ENCODE results near the gene PLCH1. TPM values are rescaled to one million over a fixed set of nuclear protein-coding genes. Genes with fewer than 3 reads are reported as not detected.

Gene PLCH1
- under 1 TPM; 0.03 to 0.20 TPM for total RNA-seq
- polyA plus RNA-seq (2013, experiment 1 of 2): 0.05 TPM
- 0.03 TPM for polyA plus RNA-seq (2013, experiment 2 of 2)
- total RNA-seq: 0 to 0.56 (median 0.07) reads per million in 172 experiments

- Mint-ChIP-seq H3K27ac (peak within 1 kb of the TSS; percentile 60), H3K4me1 (ENCODE audit: low read depth) (peaks cover 30% of the 10 kb centered on the region), H3K36me3 (ENCODE audit: low read depth) (no peaks in the 10 kb centered on the region), H3K9me3 (no peaks in the 10 kb centered on the region), H3K4me3 (peak within 1 kb of the TSS; percentile 94), H3K27me3 (peaks cover 54% of the 10 kb centered on the region)
- no peak for TF ChIP-seq CTCF (IDR thresholded peaks at IDR 0.05)
- peaks cover 23% of the 10 kb centered on the region for H3K4me1 ChIP-seq (ENCODE audit: insufficient read depth, low read length)
- CTCF ChIA-PET: no interaction called here
- no peaks in the 10 kb centered on the region for H3K9me3 ChIP-seq (ENCODE audit: control insufficient read depth in 1 of 2, insufficient read depth in 1 of 2, low read length in 2 of 2)
- peaks cover 20 to 33% of the 10 kb centered on the region in 2 experiments for H3K27me3 ChIP-seq (ENCODE audit: control insufficient read depth in 1 of 2, insufficient read depth in 2 of 2, low read length in 2 of 2)
- H3K36me3 ChIP-seq (ENCODE audit: insufficient read depth, low read length): no peaks in the 10 kb centered on the region
- DNase-seq (peak in 13 of 14 experiments; percentile 8 to 63 (median 34)), ATAC-seq (ENCODE audit: poor library complexity) (peak; percentile 80)
- POLR2A ChIA-PET: no interaction called here
- peak within 1 kb of the TSS; percentile 72 for H3K4me3 ChIP-seq (ENCODE audit: low read length)
- intact Hi-C loops (cut with DNase I, micrococcal nuclease): loop anchor here in 1 of 2 experiments (5.0 kb wide), 2 partner anchors 113 to 128 kb away; partner anchors contain the start of gene GMPS
- H3K27ac ChIP-seq (ENCODE audit: low read depth in 1 of 2, low read length in 2 of 2): no peak within 1 kb of the TSS
Observed at GRCh38 chr3:155744626-155745324, at the start of gene PLCH1. PLCH1 (minus strand) TSS chr3:155745071; CDS start chr3:155704224, 40,847 bp downstream.

- H3K9me3 Mint-ChIP-seq: peaks cover 9% of the 10 kb centered on the region
- H3K27ac Mint-ChIP-seq: no peak overlapping the region
- H3K4me3 Mint-ChIP-seq: no peak overlapping the region
- H3K4me1 ChIP-seq (ENCODE audit: insufficient read depth, low read length): no peaks in the 10 kb centered on the region
- peaks cover 68% of the 10 kb centered on the region for H3K36me3 Mint-ChIP-seq (ENCODE audit: low read depth)
- peaks cover 15% of the 10 kb centered on the region for H3K36me3 ChIP-seq (ENCODE audit: insufficient read depth, low read length)
- H3K4me1 Mint-ChIP-seq (ENCODE audit: low read depth): peaks cover 17% of the 10 kb centered on the region
- H3K9me3 ChIP-seq (ENCODE audit: control insufficient read depth in 1 of 2, insufficient read depth in 1 of 2, low read length in 2 of 2): no peaks in the 10 kb centered on the region
- H3K27ac ChIP-seq (ENCODE audit: low read depth in 1 of 2, low read length in 2 of 2): no peak overlapping the region
- TF ChIP-seq CTCF (IDR thresholded peaks at IDR 0.05): no peak
- CTCF ChIA-PET: no interaction called here
- H3K27me3 Mint-ChIP-seq: no peaks in the 10 kb centered on the region
- H3K4me3 ChIP-seq (ENCODE audit: low read length): no peak overlapping the region
- no peaks in the 10 kb centered on the region for H3K27me3 ChIP-seq (ENCODE audit: control insufficient read depth in 1 of 2, insufficient read depth in 2 of 2, low read length in 2 of 2)
- DNase-seq: no peak
- ATAC-seq (ENCODE audit: poor library complexity): no peak
- intact Hi-C loops (cut with DNase I, micrococcal nuclease): no loop called here
- POLR2A ChIA-PET: no interaction called here
Observed at GRCh38 chr3:155792532-155792931, 47.7 kb upstream of the PLCH1 start.

GRCh38 chr3:155791190-155791589, 46.3 kb upstream of the PLCH1 start:
- POLR2A ChIA-PET: no interaction called here
- Histone ChIP-seq H3K4me1 (ENCODE audit: insufficient read depth, low read length) (no peaks in the 10 kb centered on the region), H3K9me3 (ENCODE audit: control insufficient read depth in 1 of 2, insufficient read depth in 1 of 2, low read length in 2 of 2) (no peaks in the 10 kb centered on the region), H3K27me3 (ENCODE audit: control insufficient read depth in 1 of 2, insufficient read depth in 2 of 2, low read length in 2 of 2) (no peaks in the 10 kb centered on the region), H3K36me3 (ENCODE audit: insufficient read depth, low read length) (peaks cover 15% of the 10 kb centered on the region), H3K27ac (ENCODE audit: low read depth in 1 of 2, low read length in 2 of 2) (no peak overlapping the region), H3K4me3 (ENCODE audit: low read length) (no peak overlapping the region)
- intact Hi-C loops (cut with DNase I, micrococcal nuclease): no loop called here
- H3K27ac Mint-ChIP-seq: no peak overlapping the region
- DNase-seq: no peak
- ATAC-seq (ENCODE audit: poor library complexity): no peak
- H3K36me3 Mint-ChIP-seq (ENCODE audit: low read depth): peaks cover 61% of the 10 kb centered on the region
- peaks cover 9% of the 10 kb centered on the region for H3K9me3 Mint-ChIP-seq
- H3K4me1 Mint-ChIP-seq (ENCODE audit: low read depth): peaks cover 13% of the 10 kb centered on the region
- H3K27me3 Mint-ChIP-seq: no peaks in the 10 kb centered on the region
- TF ChIP-seq CTCF (IDR thresholded peaks at IDR 0.05): no peak
- H3K4me3 Mint-ChIP-seq: no peak overlapping the region
- CTCF ChIA-PET: no interaction called here

Measured in CD4-positive, alpha-beta T cell (primary cell).